HCT116 (cell line): ENCODE measurements around the gene TTC36. TPM values are rescaled to one million over a fixed set of nuclear protein-coding genes. Genes with fewer than 3 reads are reported as not detected.

Experiments
- ATAC-seq: fragments of 200-7000 bp; cut with Tn5 transposase; 2 replicates; pipeline ENCODE4 v1.9.1; 2020; ENCODE audit warnings: mild to moderate bottlenecking, moderate library complexity
- BruUV-seq: library from RNA; stranded (reverse); fragments of 400-500 nt; replicated peaks from 2 replicates; lab custom pipeline; 2021; lab: Mats Ljungman, UMichigan
- CTCF ChIA-PET: fragments of 300-600 bp; sonication (Branson Sonifier 250); formaldehyde crosslinking; loops from one replicate; lab custom pipeline; 2021; ENCODE audit warnings: antibody characterized with exemption; lab: Charles Lee
- POLR2A ChIA-PET: fragments of 300-600, 350-600 bp; sonication (Branson Sonifier 250); formaldehyde crosslinking; loops from one replicate; lab custom pipeline; 2021; ENCODE audit warnings: antibody characterized with exemption; lab: Charles Lee
- RAD21 ChIA-PET, 2 experiments: fragments of 300-600 bp; sonication (Branson Sonifier 250); formaldehyde crosslinking; loops; one replicate each; lab custom pipeline; 2023; ENCODE audit warnings: low total read pairs in 2 of 2; ENCODE audit not compliant: uncharacterized antibody in 2 of 2, unreplicated experiment in 2 of 2, low non-redundant PET in 1 of 2; lab: Charles Lee
- DNase-seq: peaks from one replicate; pipeline ENCODE4 v3.0.0-alpha.2; 2010; ENCODE audit warnings: low read depth, low spot score
- H2AFZ ChIP-seq: fragments of 200-600 bp; shearing (Covaris generic), sonication (generic); 2 replicates; pipeline ENCODE4 v1.6.1; 2017; ENCODE audit warnings: low read depth, mixed run types, mixed read lengths, antibody characterized with exemption, low read length; ENCODE audit not compliant: poor library complexity, severe bottlenecking
- H3K27ac ChIP-seq: 2 replicates; pipeline ENCODE4 v1.5.1; 2012; ENCODE audit warnings: low read depth, low read length
- H3K27me3 ChIP-seq: fragments of 200-600 bp; sonication (generic); 2 replicates; pipeline ENCODE4 v1.6.1; 2016; ENCODE audit warnings: mixed run types, low read length, mixed read lengths; ENCODE audit not compliant: insufficient read depth
- H3K36me3 ChIP-seq, 2 experiments: fragments of 200-500 bp in 1 of 2; fragments of 200-600 bp in 1 of 2; sonication (Bioruptor generic) in 1 of 2; sonication (generic) in 1 of 2; 2 replicates each; pipeline versions ENCODE4 v1.5.1 to v1.6.1; 2014 to 2016; ENCODE audit warnings: low read length in 2 of 2, inconsistent platforms in 1 of 2, mixed read lengths in 1 of 2, mixed run types in 1 of 2; ENCODE audit not compliant: insufficient read depth in 2 of 2, control insufficient read depth in 1 of 2
- H3K4me1 ChIP-seq, 2 experiments: fragments of 200-600 bp in 1 of 2; sonication (generic) in 1 of 2; 2 replicates each; pipeline versions ENCODE4 v1.5.1 to v1.6.1; 2012 to 2017; ENCODE audit warnings: low read length in 2 of 2, inconsistent platforms in 1 of 2, mild to moderate bottlenecking in 1 of 2, mixed read lengths in 1 of 2, mixed run types in 1 of 2, moderate library complexity in 1 of 2; ENCODE audit not compliant: insufficient read depth in 2 of 2, control insufficient read depth in 1 of 2
- H3K4me2 ChIP-seq: fragments of 200-600 bp; sonication (generic); 2 replicates; pipeline ENCODE4 v1.6.1; 2017; ENCODE audit warnings: mixed run types, low read length, mixed read lengths
- H3K4me3 ChIP-seq, 2 experiments: fragments of 200-600 bp in 1 of 2; sonication (generic) in 1 of 2; replicated peaks in 1 of 2; 2 replicates each; pipeline ENCODE4 v1.5.1; 2011 to 2016; ENCODE audit warnings: low read length in 2 of 2, control low read depth in 1 of 2, low read depth in 1 of 2, mild to moderate bottlenecking in 1 of 2, mixed read lengths in 1 of 2, mixed run types in 1 of 2
- H3K79me2 ChIP-seq: fragments of 200-600 bp; sonication (generic); 2 replicates; pipeline ENCODE4 v1.6.1; 2017; ENCODE audit warnings: mild to moderate bottlenecking, mixed run types, low read length, moderate library complexity, mixed read lengths; ENCODE audit not compliant: insufficient read depth
- H3K9ac ChIP-seq: fragments of 200-600 bp; sonication (generic); 2 replicates; pipeline ENCODE4 v1.6.1; 2016; ENCODE audit warnings: low read length, mixed read lengths
- H3K9me2 ChIP-seq: fragments of 200-600 bp; sonication (generic), shearing (Covaris generic); 2 replicates; pipeline ENCODE4 v1.6.1; 2017; ENCODE audit warnings: mixed run types, mild to moderate bottlenecking, moderate library complexity; ENCODE audit not compliant: insufficient read depth
- H3K9me3 ChIP-seq, 2 experiments: fragments of 200-500 bp in 1 of 2; fragments of 200-600 bp in 1 of 2; sonication (Bioruptor generic) in 1 of 2; sonication (generic) in 1 of 2; 2 replicates each; pipeline ENCODE4 v1.6.1; 2014 to 2017; ENCODE audit warnings: low read length in 2 of 2, mixed read lengths in 2 of 2, inconsistent platforms in 1 of 2, low read depth in 1 of 2, mild to moderate bottlenecking in 1 of 2, mixed run types in 1 of 2, moderate library complexity in 1 of 2; ENCODE audit not compliant: control insufficient read depth in 1 of 2, insufficient read depth in 1 of 2
- H4K20me1 ChIP-seq: fragments of 200-600 bp; sonication (generic), shearing (Covaris generic); 2 replicates; pipeline ENCODE4 v1.6.1; 2017; ENCODE audit warnings: mixed run types, mild to moderate bottlenecking, moderate library complexity; ENCODE audit not compliant: insufficient read depth
- CEBPB ChIP-seq: IDR thresholded peaks from 2 replicates; pipeline ENCODE4 v1.6.1; 2012; ENCODE audit warnings: low read depth
- ELF1 ChIP-seq: IDR thresholded peaks from 2 replicates; pipeline ENCODE4 v1.6.1; 2012; ENCODE audit warnings: low read depth, borderline replicate concordance
- EZH2 ChIP-seq: fragments of 200-600 bp; sonication (generic); IDR thresholded peaks from 2 replicates; pipeline ENCODE4 v1.6.1; 2017; ENCODE audit warnings: antibody characterized with exemption, mixed run types
- EZH2phosphoT487 ChIP-seq: fragments of 200-600 bp; IDR thresholded peaks from 2 replicates; pipeline ENCODE4 v1.6.1; 2018; ENCODE audit warnings: antibody characterized with exemption, borderline replicate concordance
- RAD21 ChIP-seq: IDR thresholded peaks from 2 replicates; pipeline ENCODE4 v1.6.1; 2012; ENCODE audit warnings: low read depth, mild to moderate bottlenecking
- SIN3A ChIP-seq: IDR thresholded peaks from 2 replicates; pipeline ENCODE4 v1.6.1; 2012; ENCODE audit warnings: low read depth
- SP1 ChIP-seq: IDR thresholded peaks from 2 replicates; pipeline ENCODE4 v1.6.1; 2012; ENCODE audit warnings: low read depth
- TCF7L2 ChIP-seq: IDR thresholded peaks from 2 replicates; pipeline ENCODE4 v1.7.0; 2011; ENCODE audit warnings: borderline replicate concordance, inconsistent platforms; ENCODE audit not compliant: insufficient read depth, insufficient read length; ENCODE audit errors: extremely low read depth
- ZFX ChIP-seq: fragments of 450-650 bp; IDR thresholded peaks from 2 replicates; pipeline ENCODE4 v1.6.1; 2017
- intact Hi-C: fragments of 100-400 bp; cut with micrococcal nuclease; formaldehyde crosslinking; loops from 2 replicates; pipeline ENCODE4 v1.10.0; 2022
- total RNA-seq: library from RNA; stranded (reverse); gene quantifications from one replicate; pipeline ENCODE4 v1.2.1, GENCODE V29; 2021; ENCODE audit not compliant: unreplicated experiment
- TF ChIP-seq, protein P1 (sequence below): IDR thresholded peaks from 2 replicates; pipeline ENCODE4 v1.6.1; 2012; ENCODE audit warnings: low read depth
- TF ChIP-seq, protein P2 (sequence below): IDR thresholded peaks from 2 replicates; pipeline ENCODE4 v1.6.1; 2012
- TF ChIP-seq, protein P3 (sequence below), 3 experiments: fragments of 200-600 bp in 1 of 3; sonication (generic) in 1 of 3; IDR thresholded peaks in 2 of 3; conservative IDR thresholded peaks in 1 of 3; 2 replicates each; pipeline ENCODE4 v1.5.1; 2012 to 2017; ENCODE audit warnings: low read depth in 2 of 3, low read length in 2 of 3, antibody characterized with exemption in 1 of 3, borderline replicate concordance in 1 of 3, control low read depth in 1 of 3, mild to moderate bottlenecking in 1 of 3, mixed read lengths in 1 of 3, mixed run types in 1 of 3, moderate library complexity in 1 of 3; ENCODE audit not compliant: insufficient read depth in 1 of 3

TTC36 gene
- total RNA-seq, 1 experiment from 2014 or later = 0.47 TPM

DNA sequence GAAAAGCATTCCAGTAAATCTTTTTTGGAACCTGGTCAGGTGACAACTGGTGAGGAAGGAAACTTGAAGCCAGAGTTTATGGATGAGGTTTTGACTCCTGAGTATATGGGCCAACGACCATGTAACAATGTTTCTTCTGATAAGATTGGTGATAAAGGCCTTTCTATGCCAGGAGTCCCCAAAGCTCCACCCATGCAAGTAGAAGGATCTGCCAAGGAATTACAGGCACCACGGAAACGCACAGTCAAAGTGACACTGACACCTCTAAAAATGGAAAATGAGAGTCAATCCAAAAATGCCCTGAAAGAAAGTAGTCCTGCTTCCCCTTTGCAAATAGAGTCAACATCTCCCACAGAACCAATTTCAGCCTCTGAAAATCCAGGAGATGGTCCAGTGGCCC is 24.1 kb upstream of the TTC36 start:
- Histone ChIP-seq H3K27ac (no peak overlapping the region), H3K27me3 (no peaks in the 10 kb centered on the region), H3K4me1 (no peaks in the 10 kb centered on the region), H3K9ac (no peak overlapping the region), H3K4me3 (no peak overlapping the region), H2AFZ (no peak overlapping the region), H3K36me3 (peaks cover 65 to 75% of the 10 kb centered on the region in 2 experiments; a peak in 3 of 4 replicates), H3K9me3 (no peaks in the 10 kb centered on the region), H3K9me2 (no peaks in the 10 kb centered on the region), H3K4me2 (no peak overlapping the region), H3K79me2 (no peaks in the 10 kb centered on the region), H4K20me1 (no peaks in the 10 kb centered on the region)
- no peak for TF ChIP-seq EZH2
- TF ChIP-seq, protein P1, sequence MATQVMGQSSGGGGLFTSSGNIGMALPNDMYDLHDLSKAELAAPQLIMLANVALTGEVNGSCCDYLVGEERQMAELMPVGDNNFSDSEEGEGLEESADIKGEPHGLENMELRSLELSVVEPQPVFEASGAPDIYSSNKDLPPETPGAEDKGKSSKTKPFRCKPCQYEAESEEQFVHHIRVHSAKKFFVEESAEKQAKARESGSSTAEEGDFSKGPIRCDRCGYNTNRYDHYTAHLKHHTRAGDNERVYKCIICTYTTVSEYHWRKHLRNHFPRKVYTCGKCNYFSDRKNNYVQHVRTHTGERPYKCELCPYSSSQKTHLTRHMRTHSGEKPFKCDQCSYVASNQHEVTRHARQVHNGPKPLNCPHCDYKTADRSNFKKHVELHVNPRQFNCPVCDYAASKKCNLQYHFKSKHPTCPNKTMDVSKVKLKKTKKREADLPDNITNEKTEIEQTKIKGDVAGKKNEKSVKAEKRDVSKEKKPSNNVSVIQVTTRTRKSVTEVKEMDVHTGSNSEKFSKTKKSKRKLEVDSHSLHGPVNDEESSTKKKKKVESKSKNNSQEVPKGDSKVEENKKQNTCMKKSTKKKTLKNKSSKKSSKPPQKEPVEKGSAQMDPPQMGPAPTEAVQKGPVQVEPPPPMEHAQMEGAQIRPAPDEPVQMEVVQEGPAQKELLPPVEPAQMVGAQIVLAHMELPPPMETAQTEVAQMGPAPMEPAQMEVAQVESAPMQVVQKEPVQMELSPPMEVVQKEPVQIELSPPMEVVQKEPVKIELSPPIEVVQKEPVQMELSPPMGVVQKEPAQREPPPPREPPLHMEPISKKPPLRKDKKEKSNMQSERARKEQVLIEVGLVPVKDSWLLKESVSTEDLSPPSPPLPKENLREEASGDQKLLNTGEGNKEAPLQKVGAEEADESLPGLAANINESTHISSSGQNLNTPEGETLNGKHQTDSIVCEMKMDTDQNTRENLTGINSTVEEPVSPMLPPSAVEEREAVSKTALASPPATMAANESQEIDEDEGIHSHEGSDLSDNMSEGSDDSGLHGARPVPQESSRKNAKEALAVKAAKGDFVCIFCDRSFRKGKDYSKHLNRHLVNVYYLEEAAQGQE = no peak
- TF ChIP-seq ELF1 = no peak
- TF ChIP-seq, protein P2, sequence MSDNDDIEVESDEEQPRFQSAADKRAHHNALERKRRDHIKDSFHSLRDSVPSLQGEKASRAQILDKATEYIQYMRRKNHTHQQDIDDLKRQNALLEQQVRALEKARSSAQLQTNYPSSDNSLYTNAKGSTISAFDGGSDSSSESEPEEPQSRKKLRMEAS = no peak
- no peak for TF ChIP-seq CEBPB
- no peak for TF ChIP-seq RAD21
- TF ChIP-seq, protein P3, sequence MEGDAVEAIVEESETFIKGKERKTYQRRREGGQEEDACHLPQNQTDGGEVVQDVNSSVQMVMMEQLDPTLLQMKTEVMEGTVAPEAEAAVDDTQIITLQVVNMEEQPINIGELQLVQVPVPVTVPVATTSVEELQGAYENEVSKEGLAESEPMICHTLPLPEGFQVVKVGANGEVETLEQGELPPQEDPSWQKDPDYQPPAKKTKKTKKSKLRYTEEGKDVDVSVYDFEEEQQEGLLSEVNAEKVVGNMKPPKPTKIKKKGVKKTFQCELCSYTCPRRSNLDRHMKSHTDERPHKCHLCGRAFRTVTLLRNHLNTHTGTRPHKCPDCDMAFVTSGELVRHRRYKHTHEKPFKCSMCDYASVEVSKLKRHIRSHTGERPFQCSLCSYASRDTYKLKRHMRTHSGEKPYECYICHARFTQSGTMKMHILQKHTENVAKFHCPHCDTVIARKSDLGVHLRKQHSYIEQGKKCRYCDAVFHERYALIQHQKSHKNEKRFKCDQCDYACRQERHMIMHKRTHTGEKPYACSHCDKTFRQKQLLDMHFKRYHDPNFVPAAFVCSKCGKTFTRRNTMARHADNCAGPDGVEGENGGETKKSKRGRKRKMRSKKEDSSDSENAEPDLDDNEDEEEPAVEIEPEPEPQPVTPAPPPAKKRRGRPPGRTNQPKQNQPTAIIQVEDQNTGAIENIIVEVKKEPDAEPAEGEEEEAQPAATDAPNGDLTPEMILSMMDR (IDR thresholded peaks at IDR 0.05 in 2 of 3, conservative IDR thresholded peaks at IDR 0.05 in 1 of 3; ENCODE audit: borderline replicate concordance in 1 of 3, insufficient read depth in 1 of 3, low read depth in 2 of 3, low read length in 2 of 3) = no peak
- TF ChIP-seq SIN3A = no peak
- TF ChIP-seq ZFX = no peak
- no peak for TF ChIP-seq TCF7L2
- TF ChIP-seq EZH2phosphoT487 = no peak
- TF ChIP-seq SP1 = no peak
- no TSS peak for BruUV-seq
- DNase-seq = no peak
- intact Hi-C loops = no loop called here
- ATAC-seq = no peak
- ChIA-PET CTCF (no interaction called here), POLR2A (no interaction called here), RAD21 (no interaction called here)
